A549 treated with ZK216348 at 1 μM for 4 hours (cell line): ENCODE data around the gene CLNK. TPM values are rescaled to one million over a fixed set of nuclear protein-coding genes. Genes with fewer than 3 reads are reported as not detected.

Source experiments
- total RNA-seq: library from RNA; stranded (reverse); fragments of 200-300 nt; extraction: Qiagen RNA extraction; gene quantifications from 5 replicates; pipeline ENCODE4 v1.2.3, GENCODE V29; 2022; ENCODE audit warnings: low read depth

The CLNK gene, protein sequence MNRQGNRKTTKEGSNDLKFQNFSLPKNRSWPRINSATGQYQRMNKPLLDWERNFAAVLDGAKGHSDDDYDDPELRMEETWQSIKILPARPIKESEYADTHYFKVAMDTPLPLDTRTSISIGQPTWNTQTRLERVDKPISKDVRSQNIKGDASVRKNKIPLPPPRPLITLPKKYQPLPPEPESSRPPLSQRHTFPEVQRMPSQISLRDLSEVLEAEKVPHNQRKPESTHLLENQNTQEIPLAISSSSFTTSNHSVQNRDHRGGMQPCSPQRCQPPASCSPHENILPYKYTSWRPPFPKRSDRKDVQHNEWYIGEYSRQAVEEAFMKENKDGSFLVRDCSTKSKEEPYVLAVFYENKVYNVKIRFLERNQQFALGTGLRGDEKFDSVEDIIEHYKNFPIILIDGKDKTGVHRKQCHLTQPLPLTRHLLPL
- total RNA-seq, result not detected in 5 replicates

GRCh38 chr4:10684631-10685030 lies at the start of gene CLNK:
Gene CLNK (minus strand): TSS chr4:10684768. CDS start chr4:10667869, 16,899 bp downstream.

GRCh38 chr4:10457255-10457801 lies 227.2 kb downstream of the CLNK start, which contains the start of gene ZNF518B:
Gene ZNF518B (minus strand): TSS chr4:10457426. CDS start chr4:10446328, 11,098 bp downstream.

Other genes starting within 250 kb of the CLNK start
- gene ZNF518B, start 227.3 kb downstream of the CLNK start, total RNA-seq, result 1.9 to 3.8 TPM (median 3.0 TPM) in 5 replicates